Neural cell (in vitro differentiated cells): Measurements from ENCODE around the gene CLCN5.

Experiments
- CTCF ChIP-seq: fragments of 450-650 bp; IDR thresholded peaks from 2 replicates; pipeline ENCODE4 v1.5.1; 2014; ENCODE audit warnings: antibody characterized with exemption, mild to moderate bottlenecking, moderate library complexity; ENCODE audit not compliant: poor library complexity, severe bottlenecking
- EP300 ChIP-seq: fragments of 450-650 bp; conservative IDR thresholded peaks from 2 replicates; pipeline ENCODE4 v1.6.1; 2014; ENCODE audit warnings: antibody characterized with exemption, mild to moderate bottlenecking, moderate library complexity; ENCODE audit not compliant: poor library complexity, severe bottlenecking
- EZH2 ChIP-seq: fragments of 200-600, 300-800 bp; shearing (Covaris generic), sonication (generic); IDR thresholded peaks from 2 replicates; pipeline ENCODE4 v1.6.1; 2014; ENCODE audit warnings: antibody characterized with exemption, low read length, borderline replicate concordance, mild to moderate bottlenecking; ENCODE audit not compliant: insufficient read depth, poor library complexity, severe bottlenecking
- MXI1 ChIP-seq: fragments of 450-650 bp; conservative IDR thresholded peaks from 2 replicates; pipeline ENCODE4 v1.6.1; 2014; ENCODE audit warnings: antibody characterized with exemption, mild to moderate bottlenecking; ENCODE audit not compliant: poor library complexity, severe bottlenecking
- POLR2AphosphoS5 ChIP-seq: IDR thresholded peaks from 2 replicates; pipeline ENCODE4 v1.6.1; 2012
- RAD21 ChIP-seq: fragments of 450-650 bp; conservative IDR thresholded peaks from 2 replicates; pipeline ENCODE4 v1.6.1; 2014; ENCODE audit warnings: antibody characterized with exemption, mild to moderate bottlenecking, moderate library complexity
- REST ChIP-seq: IDR thresholded peaks from 2 replicates; pipeline ENCODE4 v1.6.1; 2012; ENCODE audit warnings: borderline replicate concordance
- SMC3 ChIP-seq: fragments of 450-650 bp; conservative IDR thresholded peaks from 2 replicates; pipeline ENCODE4 v1.6.1; 2014; ENCODE audit warnings: antibody characterized with exemption, mild to moderate bottlenecking, moderate library complexity; ENCODE audit not compliant: poor library complexity
- TAF1 ChIP-seq: IDR thresholded peaks from 2 replicates; pipeline ENCODE4 v1.6.1; 2012; ENCODE audit warnings: low read depth

- TF ChIP-seq CTCF, result no peak
- TF ChIP-seq EZH2, result no peak
- no peak for TF ChIP-seq TAF1
- no peak for TF ChIP-seq EP300
- no peak for TF ChIP-seq RAD21
- TF ChIP-seq POLR2AphosphoS5, result no peak
- TF ChIP-seq MXI1, result no peak
- TF ChIP-seq REST, result no peak
- TF ChIP-seq SMC3, result no peak
Observed at GRCh38 chrX:50088645-50089044, 166.2 kb downstream of the CLCN5 start.
